BJ (cell line): Measurements from ENCODE around the gene RGS19. TPM values are rescaled to one million over a fixed set of nuclear protein-coding genes. Genes with fewer than 3 reads are reported as not detected.
"Not testable (repeated sequence)": the region's sequence is repeated elsewhere in the genome, so short reads cannot be mapped to it uniquely, and the experiment has no call there.

ENCODE experiments used
- CTCF ChIA-PET: fragments of 350-600 bp; formaldehyde crosslinking; extraction: SDS; loops from one replicate; lab custom pipeline; 2021; ENCODE audit warnings: antibody characterized with exemption, inconsistent platforms; lab: Yijun Ruan, JAX
- POLR2A ChIA-PET: fragments of 300-600 bp; sonication (Branson Sonifier 250); formaldehyde crosslinking; extraction: SDS; loops from one replicate; lab custom pipeline; 2021; ENCODE audit warnings: antibody characterized with exemption; lab: Charles Lee
- DNase-seq: peaks from one replicate; pipeline ENCODE4 v3.0.0-alpha.2; 2011; ENCODE audit warnings: low read depth
- H3K27me3 ChIP-seq: 2 replicates; pipeline ENCODE4 v1.6.0; 2011; ENCODE audit warnings: low read length; ENCODE audit not compliant: control insufficient read depth, insufficient read depth
- H3K36me3 ChIP-seq: 2 replicates; pipeline ENCODE4 v1.5.1; 2011; ENCODE audit warnings: low read length; ENCODE audit not compliant: control insufficient read depth, insufficient read depth
- H3K4me3 ChIP-seq: 2 replicates; pipeline ENCODE4 v1.5.1; 2011; ENCODE audit warnings: low read depth, mild to moderate bottlenecking, control low read depth, low read length
- polyA minus RNA-seq: library from RNA; depleted of rRNA, polyadenylated mRNA; stranded (reverse); fragments of >200 nt; gene quantifications from 2 replicates; pipeline ENCODE4 v1.2.3, GENCODE V29; 2011; rRNA and poly(A)+ RNA removed
- polyA plus RNA-seq: library from polyadenylated mRNA; depleted of rRNA; stranded (reverse); fragments of >200 nt; gene quantifications from 2 replicates; pipeline ENCODE4 v1.2.3, GENCODE V29; 2011; rRNA removed
- TF ChIP-seq, protein P1 (sequence below): IDR thresholded peaks from 2 replicates; pipeline ENCODE4 v1.5.1; 2011; ENCODE audit warnings: low read depth, mild to moderate bottlenecking, control low read depth, inconsistent platforms, low read length, moderate library complexity; ENCODE audit not compliant: insufficient read depth

The RGS19 gene
- polyA plus RNA-seq (12.1 and 14.5 TPM in 2 replicates), polyA minus RNA-seq (9.0 and 11.9 TPM in 2 replicates)

- POLR2A ChIA-PET, result no interaction called here
- TF ChIP-seq, protein P1, sequence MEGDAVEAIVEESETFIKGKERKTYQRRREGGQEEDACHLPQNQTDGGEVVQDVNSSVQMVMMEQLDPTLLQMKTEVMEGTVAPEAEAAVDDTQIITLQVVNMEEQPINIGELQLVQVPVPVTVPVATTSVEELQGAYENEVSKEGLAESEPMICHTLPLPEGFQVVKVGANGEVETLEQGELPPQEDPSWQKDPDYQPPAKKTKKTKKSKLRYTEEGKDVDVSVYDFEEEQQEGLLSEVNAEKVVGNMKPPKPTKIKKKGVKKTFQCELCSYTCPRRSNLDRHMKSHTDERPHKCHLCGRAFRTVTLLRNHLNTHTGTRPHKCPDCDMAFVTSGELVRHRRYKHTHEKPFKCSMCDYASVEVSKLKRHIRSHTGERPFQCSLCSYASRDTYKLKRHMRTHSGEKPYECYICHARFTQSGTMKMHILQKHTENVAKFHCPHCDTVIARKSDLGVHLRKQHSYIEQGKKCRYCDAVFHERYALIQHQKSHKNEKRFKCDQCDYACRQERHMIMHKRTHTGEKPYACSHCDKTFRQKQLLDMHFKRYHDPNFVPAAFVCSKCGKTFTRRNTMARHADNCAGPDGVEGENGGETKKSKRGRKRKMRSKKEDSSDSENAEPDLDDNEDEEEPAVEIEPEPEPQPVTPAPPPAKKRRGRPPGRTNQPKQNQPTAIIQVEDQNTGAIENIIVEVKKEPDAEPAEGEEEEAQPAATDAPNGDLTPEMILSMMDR, result no peak
- H3K4me3 ChIP-seq, result peak within 1 kb of the TSS; percentile 65
- CTCF ChIA-PET, result interaction anchor here (0.9 to 6.4 kb wide), 4 partner anchors 10 to 41 kb away, joined by 3 to 49 read pairs (median 18); partner anchors contain the start of gene TCEA2
- peaks cover under 1% of the 10 kb centered on the region for H3K36me3 ChIP-seq
- peak; percentile 7 for DNase-seq
- H3K27me3 ChIP-seq, result peaks cover 6% of the 10 kb centered on the region
Measured at GRCh38 chr20:64079273-64080012, at the start of gene RGS19. Gene RGS19, minus strand, starts transcription at chr20:64079518. Its CDS starts 2,632 bp downstream, at chr20:64076886.

DNA sequence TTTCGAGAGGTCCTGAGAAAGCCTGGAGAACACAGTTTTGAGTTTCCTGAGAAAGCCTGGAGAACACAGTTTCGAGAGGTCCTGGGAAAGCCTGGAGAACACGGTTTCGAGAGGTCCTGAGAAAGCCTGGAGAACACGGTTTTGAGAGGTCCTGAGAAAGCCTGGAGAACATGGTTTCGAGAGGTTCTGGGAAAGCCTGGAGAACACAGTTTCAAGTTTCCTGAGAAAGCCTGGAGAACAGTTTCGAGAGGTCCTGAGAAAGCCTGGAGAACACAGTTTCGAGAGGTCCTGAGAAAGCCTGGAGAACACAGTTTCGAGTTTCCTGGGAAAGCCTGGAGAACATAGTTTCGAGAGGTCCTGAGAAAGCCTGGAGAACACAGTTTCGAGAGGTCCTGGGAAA, 44.2 kb upstream of the RGS19 start:
- DNase-seq, H3K27me3 ChIP-seq, CTCF ChIA-PET, POLR2A ChIA-PET, H3K4me3 ChIP-seq, H3K36me3 ChIP-seq: not testable (repeated sequence)

DNA sequence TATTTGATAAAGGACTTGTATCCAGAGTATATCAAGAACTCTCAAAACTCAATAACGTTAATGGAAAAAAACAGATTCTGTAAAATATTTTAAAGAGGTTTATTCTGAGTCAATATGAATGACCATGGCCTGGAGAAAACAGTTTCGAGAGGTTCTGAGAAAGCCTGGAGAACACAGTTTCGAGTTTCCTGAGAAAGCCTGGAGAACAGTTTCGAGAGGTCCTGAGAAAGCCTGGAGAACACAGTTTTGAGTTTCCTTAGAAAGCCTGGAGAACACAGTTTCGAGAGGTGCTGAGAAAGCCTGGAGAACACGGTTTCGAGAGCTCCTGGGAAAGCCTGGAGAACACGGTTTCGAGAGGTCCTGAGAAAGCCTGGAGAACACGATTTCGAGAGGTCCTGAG, 43.6 kb upstream of the RGS19 start:
- POLR2A ChIA-PET, H3K36me3 ChIP-seq, H3K4me3 ChIP-seq, DNase-seq, H3K27me3 ChIP-seq: not testable (repeated sequence)
- CTCF ChIA-PET, result interaction anchor here (4.2 to 5.1 kb wide), 2 partner anchors 41 to 85 kb away, joined by 35 to 49 read pairs; partner anchors contain the start of genes C20orf204, LKAAEAR1, OPRL1 and RGS19

- Histone ChIP-seq H3K4me3 (no peak overlapping the region), H3K27me3 (peaks cover 4% of the 10 kb centered on the region; the same call in 1 of the 2 replicates), H3K36me3 (no peaks in the 10 kb centered on the region)
- POLR2A ChIA-PET, result no interaction called here
- DNase-seq, result no peak
- CTCF ChIA-PET, result interaction anchor here (0.6 to 5.1 kb wide), 16 partner anchors 13 to 584 kb away, joined by 3 to 49 read pairs (median 4); partner anchors contain the start of genes C20orf204, LKAAEAR1, NPBWR2 and OPRL1
- TF ChIP-seq, protein P1, result no peak
Measured at GRCh38 chr20:64121586-64121985, 42.3 kb upstream of the RGS19 start.

GRCh38 chr20:64119681-64120341, 40.5 kb upstream of the RGS19 start:
- CTCF ChIA-PET, result interaction anchor here (0.6 to 5.1 kb wide), 21 partner anchors 12 to 582 kb away, joined by 3 to 49 read pairs (median 5); partner anchors contain the start of genes C20orf204, LKAAEAR1, NPBWR2 and OPRL1
- TF ChIP-seq, protein P1, result no peak
- no peak for DNase-seq

GRCh38 chr20:64119301-64119680, 40.0 kb upstream of the RGS19 start:
- H3K4me3 ChIP-seq, result no peak overlapping the region
- DNase-seq, result no peak
- TF ChIP-seq, protein P1, result no peak
- H3K27me3 ChIP-seq, result peaks cover 4% of the 10 kb centered on the region; the same call in 1 of the 2 replicates
- ChIA-PET POLR2A (no interaction called here), CTCF (interaction anchor here (0.8 to 5.1 kb wide), 8 partner anchors 11 to 581 kb away, joined by 4 to 49 read pairs (median 12); partner anchors contain the start of genes C20orf204, LKAAEAR1, NPBWR2 and OPRL1)
- no peaks in the 10 kb centered on the region for H3K36me3 ChIP-seq

More at GRCh38 chr20:64119681-64120341, 40.5 kb upstream of the RGS19 start:
- Histone ChIP-seq H3K27me3 (peaks cover 4% of the 10 kb centered on the region; the same call in 1 of the 2 replicates), H3K36me3 (no peaks in the 10 kb centered on the region), H3K4me3 (no peak overlapping the region)
- POLR2A ChIA-PET, result no interaction called here

- H3K4me3 ChIP-seq, H3K36me3 ChIP-seq, DNase-seq, H3K27me3 ChIP-seq, POLR2A ChIA-PET: not testable (repeated sequence)
- CTCF ChIA-PET, result interaction anchor here (1.2 kb wide), 1 partner anchor 137 kb away, joined by 5 read pairs; the partner anchor contains the start of gene PRPF6
Measured at GRCh38 chr20:64117432-64117777, 38.1 kb upstream of the RGS19 start.
